ENCODE data around the gene OLR1. TPM values are rescaled to one million over a fixed set of nuclear protein-coding genes. Genes with fewer than 3 reads are reported as not detected.
"Not testable (repeated sequence)": the region's sequence is repeated elsewhere in the genome, so short reads cannot be mapped to it uniquely, and the experiment has no call there.

Gene OLR1
- polyA plus RNA-seq (2012; ENCODE audit: insufficient read depth, insufficient read length, low read depth): not detected

DNA sequence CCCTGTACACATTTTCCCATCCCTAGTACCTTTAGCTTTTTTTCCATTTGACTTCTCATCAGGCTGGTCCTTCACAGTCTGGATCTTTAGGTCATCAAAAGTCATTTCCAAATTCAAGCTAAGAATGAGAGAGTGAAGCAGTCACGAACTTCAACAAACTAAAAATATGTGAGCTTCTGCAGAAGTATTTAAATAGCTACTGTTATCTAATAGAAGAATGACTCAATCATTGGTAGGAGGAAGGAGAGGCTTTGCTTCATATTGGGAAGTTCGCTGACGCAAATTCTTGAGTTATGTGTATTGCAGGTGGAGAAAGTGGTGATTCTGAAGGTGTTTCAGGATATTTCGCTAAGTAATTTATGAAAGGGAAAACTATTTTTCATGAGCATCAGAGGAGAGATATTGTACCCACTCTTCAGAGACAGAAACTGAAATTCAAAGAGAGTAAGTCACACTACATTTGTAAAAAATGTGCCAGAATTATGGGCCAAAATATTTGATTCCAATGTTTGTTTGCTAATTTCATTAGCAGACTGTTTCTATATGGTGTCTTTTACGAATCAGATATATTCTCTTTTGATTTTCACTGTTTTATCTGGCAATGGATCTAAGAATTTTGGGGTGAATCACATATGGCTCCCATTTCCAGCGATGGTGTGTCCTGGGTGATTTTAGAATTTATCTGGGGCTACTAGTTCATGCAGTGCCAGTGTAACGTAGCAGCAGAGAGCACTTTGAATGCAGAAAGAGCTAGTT lies at the start of gene OLR1:
Gene OLR1, minus strand, starts transcription at position 160 of the 756 bp plus-strand sequence. Its CDS starts 55 bp downstream, at position 105.
- no peaks in the 10 kb centered on the region for H3K9me3 ChIP-seq
- H3K36me3 ChIP-seq: no peaks in the 10 kb centered on the region
- no peaks in the 10 kb centered on the region for H3K4me1 ChIP-seq
- no peak within 1 kb of the TSS for H3K4me3 ChIP-seq (ENCODE audit: low read depth, low read length)
- TF ChIP-seq, protein P1, sequence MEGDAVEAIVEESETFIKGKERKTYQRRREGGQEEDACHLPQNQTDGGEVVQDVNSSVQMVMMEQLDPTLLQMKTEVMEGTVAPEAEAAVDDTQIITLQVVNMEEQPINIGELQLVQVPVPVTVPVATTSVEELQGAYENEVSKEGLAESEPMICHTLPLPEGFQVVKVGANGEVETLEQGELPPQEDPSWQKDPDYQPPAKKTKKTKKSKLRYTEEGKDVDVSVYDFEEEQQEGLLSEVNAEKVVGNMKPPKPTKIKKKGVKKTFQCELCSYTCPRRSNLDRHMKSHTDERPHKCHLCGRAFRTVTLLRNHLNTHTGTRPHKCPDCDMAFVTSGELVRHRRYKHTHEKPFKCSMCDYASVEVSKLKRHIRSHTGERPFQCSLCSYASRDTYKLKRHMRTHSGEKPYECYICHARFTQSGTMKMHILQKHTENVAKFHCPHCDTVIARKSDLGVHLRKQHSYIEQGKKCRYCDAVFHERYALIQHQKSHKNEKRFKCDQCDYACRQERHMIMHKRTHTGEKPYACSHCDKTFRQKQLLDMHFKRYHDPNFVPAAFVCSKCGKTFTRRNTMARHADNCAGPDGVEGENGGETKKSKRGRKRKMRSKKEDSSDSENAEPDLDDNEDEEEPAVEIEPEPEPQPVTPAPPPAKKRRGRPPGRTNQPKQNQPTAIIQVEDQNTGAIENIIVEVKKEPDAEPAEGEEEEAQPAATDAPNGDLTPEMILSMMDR (IDR thresholded peaks at IDR 0.05; ENCODE audit: low read depth, low read length): no peak
- no peak for DNase-seq
- H3K27me3 ChIP-seq: peaks cover 26% of the 10 kb centered on the region

DNA sequence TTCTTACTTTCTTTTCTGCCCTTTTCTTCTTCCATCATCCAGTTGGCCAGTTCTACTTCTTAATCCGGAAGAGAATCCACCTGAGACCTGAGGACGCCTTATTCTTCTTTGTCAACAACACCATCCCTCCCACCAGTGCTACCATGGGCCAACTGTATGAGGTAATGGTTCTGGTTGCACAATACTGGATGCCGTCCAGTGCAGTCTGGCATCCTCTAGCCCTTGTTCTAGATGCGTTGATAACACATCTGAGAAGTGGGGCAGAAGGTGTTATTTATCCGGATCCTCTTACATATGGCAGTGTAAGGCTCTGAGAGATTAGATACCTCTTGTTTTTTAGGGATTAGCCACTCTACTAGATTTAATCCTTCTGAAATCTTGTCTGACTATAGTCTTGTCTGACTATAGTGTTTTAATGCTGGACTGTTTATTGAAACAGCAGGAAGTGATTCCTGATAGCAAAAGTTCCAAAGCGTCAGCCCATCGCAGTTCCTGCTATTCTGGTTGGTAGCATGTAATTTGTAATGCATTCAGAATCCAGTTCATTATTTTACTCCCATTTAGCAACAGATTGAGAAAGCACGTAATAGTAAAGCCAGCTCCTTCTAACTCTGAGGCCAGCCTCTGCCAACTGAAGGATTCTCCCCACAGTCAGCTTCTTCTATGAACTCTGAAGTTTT lies 48.6 kb upstream of the OLR1 start:
- no peaks in the 10 kb centered on the region for H3K4me1 ChIP-seq
- no peaks in the 10 kb centered on the region for H3K27me3 ChIP-seq
- no peaks in the 10 kb centered on the region for H3K9me3 ChIP-seq
- no peak for DNase-seq
- no peaks in the 10 kb centered on the region for H3K36me3 ChIP-seq
- H3K4me3 ChIP-seq (ENCODE audit: low read depth, low read length): no peak overlapping the region
- TF ChIP-seq, protein P1 (IDR thresholded peaks at IDR 0.05; ENCODE audit: low read depth, low read length): no peak

DNA sequence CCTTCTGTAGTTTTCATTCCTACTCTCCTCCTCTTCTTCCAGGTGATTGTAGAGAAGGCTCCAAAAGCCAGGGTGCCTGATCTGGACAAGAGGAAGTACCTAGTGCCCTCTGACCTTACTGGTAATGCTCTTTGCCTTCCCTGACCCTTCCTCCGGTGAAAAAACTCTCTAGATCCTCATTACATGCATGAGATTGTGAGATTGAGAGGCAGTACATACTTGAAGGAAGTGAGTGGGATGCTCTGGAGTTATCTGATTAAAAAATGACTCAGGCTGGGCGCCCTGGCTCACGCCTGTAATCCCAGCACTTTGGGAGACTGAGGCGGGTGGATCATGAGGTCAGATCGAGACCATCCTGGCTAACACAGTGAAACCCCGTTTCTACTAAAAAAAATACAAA lies 46.1 kb upstream of the OLR1 start:
- Histone ChIP-seq H3K36me3 (no peaks in the 10 kb centered on the region), H3K4me1 (no peaks in the 10 kb centered on the region), H3K27me3 (peaks cover 5% of the 10 kb centered on the region; the same call in 1 of the 2 replicates), H3K4me3 (ENCODE audit: low read depth, low read length) (no peak overlapping the region), H3K9me3 (no peaks in the 10 kb centered on the region)
- no peak for DNase-seq
- TF ChIP-seq, protein P1 (IDR thresholded peaks at IDR 0.05; ENCODE audit: low read depth, low read length): no peak

DNA sequence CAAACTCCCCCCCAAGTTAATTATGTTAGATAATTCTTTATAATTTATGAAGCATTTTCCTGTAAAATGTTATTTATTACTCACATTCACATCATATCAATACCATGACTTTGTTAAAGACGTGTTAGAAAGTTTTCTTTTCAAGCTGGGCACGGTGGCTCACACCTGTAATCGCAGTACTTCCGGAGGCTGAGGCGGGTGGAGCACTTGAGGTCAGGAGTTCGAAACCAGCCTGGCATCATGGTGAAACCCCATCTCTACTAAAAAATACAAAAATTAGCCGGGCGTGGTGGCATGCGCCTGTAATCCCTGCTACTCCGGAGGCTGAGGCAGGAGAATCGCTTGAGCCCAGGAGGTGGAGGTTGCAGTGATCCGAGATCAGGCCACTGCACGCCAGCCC lies 44.0 kb upstream of the OLR1 start:
- not testable (repeated sequence) for H3K27me3 ChIP-seq; H3K4me3 ChIP-seq (ENCODE audit: low read depth, low read length); DNase-seq; H3K9me3 ChIP-seq; H3K36me3 ChIP-seq; H3K4me1 ChIP-seq

DNA sequence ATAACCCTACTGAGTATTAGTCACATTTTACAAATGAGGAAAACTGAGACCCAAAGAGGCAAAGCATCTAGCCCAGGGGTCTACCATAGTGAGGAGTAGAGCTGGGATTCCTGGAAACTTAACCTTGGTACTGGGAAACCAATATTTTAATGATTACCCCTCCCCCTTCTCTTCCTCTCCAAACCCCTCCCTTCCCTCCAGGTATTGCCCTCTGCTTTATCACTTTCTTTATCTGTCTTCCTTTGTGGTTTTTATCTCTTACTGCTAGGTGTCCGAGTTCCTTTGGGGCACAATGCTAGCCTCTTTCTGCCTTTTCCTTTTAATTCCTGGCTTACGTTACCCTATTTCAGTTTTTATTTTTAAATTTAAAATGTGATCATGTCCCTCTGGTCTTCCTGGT lies 43.5 kb upstream of the OLR1 start:
- H3K4me3 ChIP-seq (ENCODE audit: low read depth, low read length): no peak overlapping the region
- no peak for DNase-seq
- no peaks in the 10 kb centered on the region for H3K4me1 ChIP-seq
- TF ChIP-seq, protein P1 (IDR thresholded peaks at IDR 0.05; ENCODE audit: low read depth, low read length): no peak
- no peaks in the 10 kb centered on the region for H3K9me3 ChIP-seq
- peaks cover 5% of the 10 kb centered on the region; the same call in 1 of the 2 replicates for H3K27me3 ChIP-seq
- no peaks in the 10 kb centered on the region for H3K36me3 ChIP-seq

DNA sequence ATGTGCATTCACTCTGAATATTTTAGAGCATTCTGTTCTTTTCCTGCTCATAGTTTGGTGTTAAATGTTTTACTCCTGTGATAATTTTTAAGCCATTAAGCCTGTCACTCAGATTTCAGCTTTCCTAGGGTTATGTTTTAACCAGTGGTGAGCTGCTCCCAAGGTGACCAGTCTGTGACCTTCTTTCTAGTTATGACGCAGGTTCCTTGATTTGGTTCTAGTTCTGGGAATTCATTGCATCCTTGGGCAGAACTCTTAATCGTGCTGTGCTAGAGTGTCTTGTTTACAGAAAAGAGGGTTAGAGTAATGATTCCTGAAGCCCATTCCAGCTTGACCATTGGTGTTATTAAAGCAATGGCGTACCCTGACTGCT lies 42.9 kb upstream of the OLR1 start:
- H3K4me1 ChIP-seq: no peaks in the 10 kb centered on the region
- no peak overlapping the region for H3K4me3 ChIP-seq (ENCODE audit: low read depth, low read length)
- TF ChIP-seq, protein P1 (IDR thresholded peaks at IDR 0.05; ENCODE audit: low read depth, low read length): no peak
- DNase-seq: no peak
- peaks cover 5% of the 10 kb centered on the region; the same call in 1 of the 2 replicates for H3K27me3 ChIP-seq
- no peaks in the 10 kb centered on the region for H3K36me3 ChIP-seq
- no peaks in the 10 kb centered on the region for H3K9me3 ChIP-seq
